ENCODE data around the gene VILL.
"Not testable (repeated sequence)": the region's sequence is repeated elsewhere in the genome, so short reads cannot be mapped to it uniquely, and the experiment has no call there.

VILL gene

GRCh38 chr3:38032328-38032865 is 41.8 kb downstream of the VILL start:
- no peak for DNase-seq (ENCODE audit: extremely low read depth in 1 of 2, low read depth in 1 of 2)

GRCh38 chr3:38033586-38033985 is 43.0 kb downstream of the VILL start:
- DNase-seq (ENCODE audit: extremely low read depth in 1 of 2, low read depth in 1 of 2), result not testable (repeated sequence)

DNA sequence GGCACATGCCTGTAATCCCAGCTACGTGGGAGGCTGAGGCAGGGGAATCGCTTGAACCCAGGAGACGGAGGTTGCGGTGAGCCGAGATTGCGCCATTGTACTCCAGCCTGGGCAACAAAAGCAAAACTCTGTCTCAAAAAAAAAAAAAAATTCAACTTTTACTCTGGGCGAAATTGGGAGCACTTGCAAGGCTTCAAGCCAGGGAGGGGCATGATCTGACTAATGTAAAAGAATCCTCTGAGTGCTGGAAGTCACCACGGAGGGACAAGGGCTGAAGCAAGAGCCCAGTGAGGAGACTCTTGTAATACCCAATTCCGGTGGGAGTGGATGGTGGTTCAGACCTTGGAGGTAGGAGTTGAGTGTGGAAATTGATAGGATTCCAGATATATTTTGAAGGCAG is 43.7 kb downstream of the VILL start:
- not testable (repeated sequence) for DNase-seq (ENCODE audit: extremely low read depth in 1 of 2, low read depth in 1 of 2)

GRCh38 chr3:38036286-38036685 is 45.7 kb downstream of the VILL start:
- no peak for DNase-seq (ENCODE audit: extremely low read depth in 1 of 2, low read depth in 1 of 2)

DNA sequence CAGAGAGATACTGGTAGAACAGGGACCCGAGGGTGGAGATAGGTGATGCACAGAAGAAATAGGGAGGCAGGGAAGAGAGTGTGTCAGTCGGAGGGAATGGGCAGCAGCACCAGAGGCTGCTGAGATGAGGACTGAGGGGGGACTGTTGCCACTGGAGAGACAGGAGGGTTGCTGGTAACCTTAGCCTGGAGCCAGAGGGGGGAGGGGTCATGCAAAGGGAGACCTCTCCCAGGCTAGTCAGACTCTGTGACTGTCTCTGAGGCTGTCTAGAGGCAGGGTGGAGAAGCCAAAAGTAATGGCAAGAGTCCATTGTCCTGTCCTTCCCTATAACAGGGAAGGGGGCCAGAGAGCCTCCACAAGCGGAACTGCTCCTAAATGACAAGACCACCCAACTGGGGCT is 46.3 kb downstream of the VILL start:
- no peak for DNase-seq (ENCODE audit: extremely low read depth in 1 of 2, low read depth in 1 of 2)

- DNase-seq (ENCODE audit: extremely low read depth in 1 of 2, low read depth in 1 of 2), result no peak
Measured at GRCh38 chr3:38038447-38038911, 47.9 kb downstream of the VILL start.

DNA sequence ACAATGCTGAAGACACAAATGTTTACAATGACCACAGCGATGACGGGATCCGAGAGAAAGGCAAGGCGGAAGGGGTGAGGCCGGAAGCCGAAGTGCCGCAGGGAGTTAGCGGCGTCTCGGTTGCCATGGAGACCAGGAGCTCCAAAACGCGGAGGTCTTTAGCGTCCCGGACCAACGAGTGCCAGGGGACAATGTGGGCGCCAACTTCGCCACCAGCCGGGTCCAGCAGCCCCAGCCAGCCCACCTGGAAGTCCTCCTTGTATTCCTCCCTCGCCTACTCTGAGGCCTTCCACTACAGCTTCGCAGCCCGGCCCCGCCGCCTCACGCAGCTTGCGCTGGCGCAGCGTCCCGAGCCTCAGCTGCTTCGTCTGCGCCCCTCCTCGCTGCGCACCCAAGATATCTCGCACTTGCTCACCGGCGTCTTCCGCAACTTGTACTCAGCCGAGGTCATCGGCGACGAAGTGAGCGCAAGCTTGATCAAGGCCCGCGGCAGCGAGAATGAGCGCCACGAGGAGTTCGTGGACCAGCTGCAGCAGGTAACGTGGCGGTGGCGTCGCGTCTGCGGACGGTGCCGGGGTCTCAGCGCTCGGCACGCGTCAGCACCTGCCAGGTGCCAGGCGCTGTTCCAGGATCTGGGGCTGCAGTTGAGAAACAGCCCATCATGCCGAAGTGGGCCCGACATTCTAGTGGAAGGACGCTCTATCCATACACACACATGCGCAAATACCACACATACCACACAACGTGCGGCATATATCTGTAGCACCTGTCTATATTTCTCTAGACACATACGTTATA is 48.7 kb downstream of the VILL start, which contains the start of gene DLEC1:
TSS of gene DLEC1 (plus strand) at position 108 of the 798 bp plus-strand sequence. CDS start at position 126, 18 bp downstream.
- peak; percentile 68 to 84 for DNase-seq (ENCODE audit: extremely low read depth in 1 of 2, low read depth in 1 of 2)

DNA sequence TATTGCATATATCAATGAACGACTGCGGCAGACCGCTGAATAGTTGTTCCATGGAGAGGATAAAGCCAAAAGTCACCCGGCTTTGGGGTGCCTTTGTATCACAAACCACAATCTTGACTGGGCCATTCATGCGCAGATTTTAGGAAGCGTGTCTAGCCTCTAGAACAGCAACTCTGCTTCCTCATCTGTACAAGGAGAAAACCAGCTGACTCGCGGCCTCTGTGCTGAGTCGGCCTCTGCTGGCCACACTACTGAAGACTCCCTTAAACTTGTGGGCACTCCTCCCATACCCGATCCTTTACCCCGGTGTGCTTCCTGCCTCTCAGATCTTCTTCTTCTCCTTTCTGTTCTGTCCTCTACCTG is 49.3 kb downstream of the VILL start:
- no peak for DNase-seq (ENCODE audit: extremely low read depth in 1 of 2, low read depth in 1 of 2)

GRCh38 chr3:38040401-38040800 is 49.8 kb downstream of the VILL start:
- no peak for DNase-seq (ENCODE audit: extremely low read depth in 1 of 2, low read depth in 1 of 2)

DNA sequence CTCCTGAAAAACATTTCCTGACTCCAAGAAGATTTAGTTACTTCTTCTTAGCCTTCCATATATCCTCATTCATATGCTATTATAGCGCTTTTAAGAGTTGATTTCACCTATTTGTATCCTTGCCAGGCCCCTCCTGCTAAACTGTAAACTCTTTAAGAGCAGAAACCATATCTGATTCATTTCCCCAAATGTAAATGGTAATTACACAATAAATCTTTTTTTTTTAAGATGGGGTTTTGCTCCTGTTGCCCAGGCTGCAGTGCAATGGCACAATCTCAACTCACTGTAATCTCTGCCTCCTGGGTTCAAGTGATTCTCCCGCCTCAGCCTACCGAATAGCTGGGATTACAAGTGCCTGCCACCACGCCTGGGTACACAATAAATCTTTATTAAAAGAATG is 52.9 kb downstream of the VILL start:
- DNase-seq (ENCODE audit: extremely low read depth in 1 of 2, low read depth in 1 of 2), result no peak

GRCh38 chr3:38046027-38046426 is 55.4 kb downstream of the VILL start:
- no peak for DNase-seq (ENCODE audit: extremely low read depth in 1 of 2, low read depth in 1 of 2)

GRCh38 chr3:38046821-38047220 is 56.2 kb downstream of the VILL start:
- no peak for DNase-seq (ENCODE audit: extremely low read depth in 1 of 2, low read depth in 1 of 2)

- DNase-seq (ENCODE audit: extremely low read depth in 1 of 2, low read depth in 1 of 2), result no peak
Measured at GRCh38 chr3:38047896-38048295, 57.3 kb downstream of the VILL start.

GRCh38 chr3:38049358-38050126 is 59.0 kb downstream of the VILL start:
- no peak for DNase-seq (ENCODE audit: extremely low read depth in 1 of 2, low read depth in 1 of 2)

DNA sequence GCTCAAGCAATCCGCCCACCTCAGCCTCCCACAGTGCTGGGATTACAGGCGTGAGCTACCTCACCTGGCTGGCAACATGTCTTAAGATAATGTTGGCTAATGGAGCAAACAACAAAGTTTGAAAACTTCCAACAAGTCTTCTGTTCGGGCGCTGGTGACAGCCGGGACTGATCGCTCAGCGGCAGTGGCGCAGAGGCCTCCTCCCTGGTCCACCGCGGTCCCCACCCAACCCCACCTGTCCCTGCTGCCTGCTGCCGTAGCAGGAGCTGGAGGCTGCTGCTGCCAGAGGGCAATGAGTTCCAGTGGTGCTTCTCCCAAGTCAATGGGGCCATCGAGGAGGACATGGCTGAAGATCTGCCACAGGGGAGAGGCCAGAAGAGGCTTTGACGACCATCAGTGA is 60.5 kb downstream of the VILL start:
- DNase-seq (ENCODE audit: extremely low read depth in 1 of 2, low read depth in 1 of 2), result no peak

GRCh38 chr3:38053286-38053685 is 62.7 kb downstream of the VILL start:
- not testable (repeated sequence) for DNase-seq (ENCODE audit: extremely low read depth in 1 of 2, low read depth in 1 of 2)

DNA sequence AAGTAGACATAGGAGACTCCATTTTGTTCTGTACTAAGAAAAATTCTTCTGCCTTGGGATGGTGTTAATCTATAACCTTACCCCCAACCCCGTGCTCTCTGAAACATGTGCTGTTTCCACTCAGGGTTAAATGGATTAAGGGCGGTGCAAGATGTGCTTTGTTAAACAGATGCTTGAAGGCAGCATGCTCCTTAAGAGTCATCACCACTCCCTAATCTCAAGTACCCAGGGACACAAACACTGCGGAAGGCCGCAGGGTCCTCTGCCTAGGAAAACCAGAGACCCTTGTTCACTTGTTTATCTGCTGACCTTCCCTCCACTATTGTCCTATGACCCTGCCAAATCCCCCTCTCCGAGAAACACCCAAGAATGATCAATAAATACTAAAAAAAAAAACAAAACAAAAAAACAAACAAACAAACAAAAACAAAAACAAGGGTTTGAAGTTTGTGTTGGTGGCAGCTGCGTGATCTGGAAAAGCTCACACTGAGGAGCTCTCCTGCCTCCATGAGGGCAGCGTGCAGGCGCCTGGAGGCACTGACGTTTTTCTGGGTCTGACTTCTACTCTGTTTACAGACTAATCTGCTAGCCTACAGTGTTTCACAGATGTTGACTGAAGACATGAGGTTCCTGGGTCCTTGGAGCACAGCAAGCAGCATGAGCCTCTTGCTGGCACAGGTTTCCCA is 63.4 kb downstream of the VILL start:
- DNase-seq (ENCODE audit: extremely low read depth in 1 of 2, low read depth in 1 of 2), result not testable (repeated sequence)

- DNase-seq (ENCODE audit: extremely low read depth in 1 of 2, low read depth in 1 of 2), result no peak
Measured at GRCh38 chr3:38054499-38055001, 64.0 kb downstream of the VILL start.
